ENCODE measurements around the gene LECT2.

DNA sequence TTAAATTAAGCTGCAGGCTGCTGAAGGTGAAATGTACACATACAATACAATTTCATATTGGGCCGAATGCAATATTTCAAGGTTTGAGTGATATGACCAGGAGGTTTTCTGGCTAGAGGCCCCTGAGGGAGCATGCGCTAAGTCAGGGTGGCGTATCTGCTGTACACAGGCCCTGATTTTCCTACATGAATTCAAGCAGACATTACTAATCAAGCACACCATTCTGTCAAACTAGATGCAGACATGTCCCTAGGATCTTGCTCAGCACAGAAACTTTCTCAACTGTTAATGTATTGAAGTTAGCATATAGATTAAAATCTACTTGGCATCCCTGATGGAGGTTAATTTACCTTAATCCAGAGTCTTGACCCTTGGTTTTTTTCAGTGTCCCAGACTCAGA, 10.7 kb upstream of the LECT2 start:
- TF ChIP-seq, protein P1, sequence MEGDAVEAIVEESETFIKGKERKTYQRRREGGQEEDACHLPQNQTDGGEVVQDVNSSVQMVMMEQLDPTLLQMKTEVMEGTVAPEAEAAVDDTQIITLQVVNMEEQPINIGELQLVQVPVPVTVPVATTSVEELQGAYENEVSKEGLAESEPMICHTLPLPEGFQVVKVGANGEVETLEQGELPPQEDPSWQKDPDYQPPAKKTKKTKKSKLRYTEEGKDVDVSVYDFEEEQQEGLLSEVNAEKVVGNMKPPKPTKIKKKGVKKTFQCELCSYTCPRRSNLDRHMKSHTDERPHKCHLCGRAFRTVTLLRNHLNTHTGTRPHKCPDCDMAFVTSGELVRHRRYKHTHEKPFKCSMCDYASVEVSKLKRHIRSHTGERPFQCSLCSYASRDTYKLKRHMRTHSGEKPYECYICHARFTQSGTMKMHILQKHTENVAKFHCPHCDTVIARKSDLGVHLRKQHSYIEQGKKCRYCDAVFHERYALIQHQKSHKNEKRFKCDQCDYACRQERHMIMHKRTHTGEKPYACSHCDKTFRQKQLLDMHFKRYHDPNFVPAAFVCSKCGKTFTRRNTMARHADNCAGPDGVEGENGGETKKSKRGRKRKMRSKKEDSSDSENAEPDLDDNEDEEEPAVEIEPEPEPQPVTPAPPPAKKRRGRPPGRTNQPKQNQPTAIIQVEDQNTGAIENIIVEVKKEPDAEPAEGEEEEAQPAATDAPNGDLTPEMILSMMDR (IDR thresholded peaks at IDR 0.05; ENCODE audit: insufficient read depth, low read length), result no peak
- no peak for TF ChIP-seq GABPA (IDR thresholded peaks at IDR 0.05; ENCODE audit: low read depth)
- TF ChIP-seq, protein P2, sequence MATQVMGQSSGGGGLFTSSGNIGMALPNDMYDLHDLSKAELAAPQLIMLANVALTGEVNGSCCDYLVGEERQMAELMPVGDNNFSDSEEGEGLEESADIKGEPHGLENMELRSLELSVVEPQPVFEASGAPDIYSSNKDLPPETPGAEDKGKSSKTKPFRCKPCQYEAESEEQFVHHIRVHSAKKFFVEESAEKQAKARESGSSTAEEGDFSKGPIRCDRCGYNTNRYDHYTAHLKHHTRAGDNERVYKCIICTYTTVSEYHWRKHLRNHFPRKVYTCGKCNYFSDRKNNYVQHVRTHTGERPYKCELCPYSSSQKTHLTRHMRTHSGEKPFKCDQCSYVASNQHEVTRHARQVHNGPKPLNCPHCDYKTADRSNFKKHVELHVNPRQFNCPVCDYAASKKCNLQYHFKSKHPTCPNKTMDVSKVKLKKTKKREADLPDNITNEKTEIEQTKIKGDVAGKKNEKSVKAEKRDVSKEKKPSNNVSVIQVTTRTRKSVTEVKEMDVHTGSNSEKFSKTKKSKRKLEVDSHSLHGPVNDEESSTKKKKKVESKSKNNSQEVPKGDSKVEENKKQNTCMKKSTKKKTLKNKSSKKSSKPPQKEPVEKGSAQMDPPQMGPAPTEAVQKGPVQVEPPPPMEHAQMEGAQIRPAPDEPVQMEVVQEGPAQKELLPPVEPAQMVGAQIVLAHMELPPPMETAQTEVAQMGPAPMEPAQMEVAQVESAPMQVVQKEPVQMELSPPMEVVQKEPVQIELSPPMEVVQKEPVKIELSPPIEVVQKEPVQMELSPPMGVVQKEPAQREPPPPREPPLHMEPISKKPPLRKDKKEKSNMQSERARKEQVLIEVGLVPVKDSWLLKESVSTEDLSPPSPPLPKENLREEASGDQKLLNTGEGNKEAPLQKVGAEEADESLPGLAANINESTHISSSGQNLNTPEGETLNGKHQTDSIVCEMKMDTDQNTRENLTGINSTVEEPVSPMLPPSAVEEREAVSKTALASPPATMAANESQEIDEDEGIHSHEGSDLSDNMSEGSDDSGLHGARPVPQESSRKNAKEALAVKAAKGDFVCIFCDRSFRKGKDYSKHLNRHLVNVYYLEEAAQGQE (IDR thresholded peaks at IDR 0.05; ENCODE audit: insufficient replicate concordance, low read depth), result no peak
- no peak for TF ChIP-seq SPI1 (IDR thresholded peaks at IDR 0.05; ENCODE audit: borderline replicate concordance, low read depth)
